ENCODE data around the gene PATL1. TPM values are rescaled to one million over a fixed set of nuclear protein-coding genes. Genes with fewer than 3 reads are reported as not detected.

PATL1 gene
- total and polyA plus RNA-seq, 9 donors = 11.1 to 44.2 (median 30.8) TPM

GRCh38 chr11:59614277-59615119 lies 54.3 kb downstream of the PATL1 start:
- H3K36me3 ChIP-seq = no peaks in the 10 kb centered on the region
- H3K27me3 ChIP-seq = no peaks in the 10 kb centered on the region
- H3K9me3 ChIP-seq = no peaks in the 10 kb centered on the region
- peak overlapping the region; percentile 84 for H3K4me3 ChIP-seq
- WGBS, 3 donors = 5 to 10% (median 7%) methylated on average over 13 of the region's 13 CpGs
- intact Hi-C loops (cut with DNase I) = loop anchor here in 3 of 4 donors (5.0 to 10.0 kb wide), 3 partner anchors 50 to 77 kb away; partner anchors contain the start of gene PATL1 (in 1 of the 3)
- H3K27ac ChIP-seq = peak overlapping the region; percentile 50 to 87
- TF ChIP-seq CTCF (IDR thresholded peaks at IDR 0.05) (no peak), EP300 (IDR thresholded peaks at IDR 0.05) (no peak), POLR2A (IDR thresholded peaks at IDR 0.05) (no peak)
- DNase-seq = peak in 1 of 5 donors; percentile 18
- H3K4me1 ChIP-seq (ENCODE audit: insufficient read depth) = peaks cover 3% of the 10 kb centered on the region

- 61 to 70% (median 62%) methylated on average over 6 of the region's 6 CpGs for WGBS, 3 donors
- TF ChIP-seq EP300 (IDR thresholded peaks at IDR 0.05) (no peak), POLR2A (IDR thresholded peaks at IDR 0.05) (no peak), CTCF (IDR thresholded peaks at IDR 0.05) (no peak)
- Histone ChIP-seq H3K36me3 (no peaks in the 10 kb centered on the region), H3K4me1 (ENCODE audit: insufficient read depth) (peaks cover 3% of the 10 kb centered on the region), H3K27me3 (no peaks in the 10 kb centered on the region), H3K27ac (no peak overlapping the region), H3K4me3 (no peak overlapping the region), H3K9me3 (no peaks in the 10 kb centered on the region)
- DNase-seq = no peak
- intact Hi-C loops (cut with DNase I) = loop anchor here in 2 of 4 donors (10.0 kb wide), 2 partner anchors 47 to 53 kb away; partner anchors contain the start of gene PATL1 (in 1 of the 2)
These were observed 57.0 kb downstream of the PATL1 start for GRCh38 chr11:59611570-59612565.

- Histone ChIP-seq H3K36me3 (no peaks in the 10 kb centered on the region), H3K27me3 (no peaks in the 10 kb centered on the region), H3K9me3 (no peaks in the 10 kb centered on the region), H3K4me3 (no peak overlapping the region), H3K4me1 (ENCODE audit: insufficient read depth) (peaks cover 3% of the 10 kb centered on the region), H3K27ac (no peak overlapping the region)
- TF ChIP-seq EP300 (IDR thresholded peaks at IDR 0.05) = no peak
- no peak for TF ChIP-seq CTCF (IDR thresholded peaks at IDR 0.05)
- TF ChIP-seq POLR2A (IDR thresholded peaks at IDR 0.05) = no peak
- no peak for DNase-seq
- 94 to 97% (median 95%) methylated on average over 7 of the region's 7 CpGs for WGBS, 3 donors
- intact Hi-C loops (cut with DNase I) = loop anchor here in 2 of 4 donors (10.0 kb wide), 2 partner anchors 45 to 55 kb away; partner anchors contain the start of gene PATL1 (in 1 of the 2)
These were observed 58.5 kb downstream of the PATL1 start for GRCh38 chr11:59610289-59610688.

Measured in ovary (tissue), 9 donors.